Measurements from ENCODE around the gene SEPTIN7. TPM values are rescaled to one million over a fixed set of nuclear protein-coding genes. Genes with fewer than 3 reads are reported as not detected.
A peak's percentile ranks its signal among the peaks of the same experiment; 100 is the strongest.

Gene SEPTIN7
- total RNA-seq, 1 donor from 2014 or later = 154 TPM

DNA sequence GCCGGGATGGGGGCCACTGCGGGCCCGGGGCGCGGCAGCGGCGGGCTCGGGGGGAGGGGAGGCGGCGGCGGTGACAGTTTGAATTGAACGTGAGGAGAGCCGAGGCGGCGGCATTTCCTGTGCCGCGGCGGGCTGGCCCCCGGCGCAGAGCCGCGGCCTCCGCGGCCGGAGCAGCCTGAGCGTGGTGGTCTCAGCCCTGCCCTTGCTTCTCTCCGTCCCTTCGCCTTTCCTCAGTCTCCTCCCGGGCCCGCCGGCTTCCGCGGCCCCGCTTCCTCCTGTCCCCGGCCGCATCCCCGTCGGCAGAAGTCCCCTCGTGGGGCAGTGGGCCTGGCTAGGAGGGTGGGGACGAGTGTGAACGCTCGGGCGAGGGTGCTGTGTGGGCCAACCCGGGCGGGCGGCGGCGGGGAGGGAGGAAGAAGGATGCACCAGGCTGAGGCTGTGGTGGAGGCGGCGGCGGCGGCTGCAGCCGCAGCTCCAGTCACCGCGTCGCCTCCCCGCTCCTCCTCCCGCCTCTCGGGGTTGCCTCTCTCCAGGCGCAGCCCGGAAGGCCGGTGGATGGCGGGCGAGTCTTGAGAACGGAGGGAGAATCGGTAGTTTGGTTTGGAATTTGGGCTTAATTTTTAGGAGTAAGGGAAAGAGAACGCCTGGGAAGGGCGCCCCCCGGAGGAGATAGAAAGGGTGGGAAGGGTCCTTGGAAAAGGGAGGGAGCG lies 690 bp downstream of the SEPTIN7 start:
- TF ChIP-seq, protein P1, sequence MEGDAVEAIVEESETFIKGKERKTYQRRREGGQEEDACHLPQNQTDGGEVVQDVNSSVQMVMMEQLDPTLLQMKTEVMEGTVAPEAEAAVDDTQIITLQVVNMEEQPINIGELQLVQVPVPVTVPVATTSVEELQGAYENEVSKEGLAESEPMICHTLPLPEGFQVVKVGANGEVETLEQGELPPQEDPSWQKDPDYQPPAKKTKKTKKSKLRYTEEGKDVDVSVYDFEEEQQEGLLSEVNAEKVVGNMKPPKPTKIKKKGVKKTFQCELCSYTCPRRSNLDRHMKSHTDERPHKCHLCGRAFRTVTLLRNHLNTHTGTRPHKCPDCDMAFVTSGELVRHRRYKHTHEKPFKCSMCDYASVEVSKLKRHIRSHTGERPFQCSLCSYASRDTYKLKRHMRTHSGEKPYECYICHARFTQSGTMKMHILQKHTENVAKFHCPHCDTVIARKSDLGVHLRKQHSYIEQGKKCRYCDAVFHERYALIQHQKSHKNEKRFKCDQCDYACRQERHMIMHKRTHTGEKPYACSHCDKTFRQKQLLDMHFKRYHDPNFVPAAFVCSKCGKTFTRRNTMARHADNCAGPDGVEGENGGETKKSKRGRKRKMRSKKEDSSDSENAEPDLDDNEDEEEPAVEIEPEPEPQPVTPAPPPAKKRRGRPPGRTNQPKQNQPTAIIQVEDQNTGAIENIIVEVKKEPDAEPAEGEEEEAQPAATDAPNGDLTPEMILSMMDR (conservative IDR thresholded peaks at IDR 0.05; ENCODE audit: low read depth, low read length) = peak; percentile 71
- no peak for DNase-seq (ENCODE audit: low read depth)
- H3K4me3 ChIP-seq (ENCODE audit: low read depth, low read length) = peak overlapping the region; percentile 87

DNA sequence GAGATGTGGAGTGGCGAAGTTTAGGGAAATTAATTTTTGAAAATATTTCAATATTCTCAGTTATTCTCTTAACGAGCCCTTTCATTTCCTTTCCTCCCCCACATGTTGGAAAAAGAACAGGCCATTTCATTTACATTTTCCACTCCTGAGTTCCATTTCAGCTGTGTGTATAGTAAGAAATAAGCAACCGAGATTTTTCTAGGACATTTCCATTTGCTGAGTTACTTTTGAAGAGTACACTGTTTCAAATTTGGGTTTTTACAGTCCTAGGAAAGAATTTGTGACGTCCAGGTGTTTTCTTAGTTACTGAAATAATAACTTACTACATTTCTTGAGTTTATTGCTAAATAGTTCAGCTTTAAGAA lies 1.2 kb downstream of the SEPTIN7 start:
- TF ChIP-seq, protein P1 (conservative IDR thresholded peaks at IDR 0.05; ENCODE audit: low read depth, low read length) = no peak
- DNase-seq (ENCODE audit: low read depth) = no peak
- H3K4me3 ChIP-seq (ENCODE audit: low read depth, low read length) = peak overlapping the region; percentile 87

DNA sequence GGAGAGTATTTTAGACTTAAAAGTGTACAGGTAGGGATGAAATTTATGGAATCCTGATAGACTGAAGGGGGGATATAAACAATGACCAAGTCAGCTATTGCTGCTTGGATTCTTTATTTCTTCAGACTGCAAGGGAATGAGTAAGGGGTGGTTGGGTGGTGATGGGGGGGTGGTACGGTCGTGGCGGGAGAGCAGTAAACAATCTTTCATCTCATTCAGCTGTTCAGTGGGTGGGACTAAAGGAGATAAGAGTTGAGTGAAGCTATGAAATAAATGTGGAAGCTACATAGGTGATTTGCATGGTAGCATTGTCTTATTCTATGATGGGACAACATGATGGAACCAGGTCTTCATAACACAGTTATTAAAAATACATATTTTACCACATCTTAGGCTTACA lies 1.8 kb downstream of the SEPTIN7 start:
- TF ChIP-seq, protein P1 (conservative IDR thresholded peaks at IDR 0.05; ENCODE audit: low read depth, low read length) = no peak
- H3K4me3 ChIP-seq (ENCODE audit: low read depth, low read length) = peak overlapping the region; percentile 87
- no peak for DNase-seq (ENCODE audit: low read depth)

DNA sequence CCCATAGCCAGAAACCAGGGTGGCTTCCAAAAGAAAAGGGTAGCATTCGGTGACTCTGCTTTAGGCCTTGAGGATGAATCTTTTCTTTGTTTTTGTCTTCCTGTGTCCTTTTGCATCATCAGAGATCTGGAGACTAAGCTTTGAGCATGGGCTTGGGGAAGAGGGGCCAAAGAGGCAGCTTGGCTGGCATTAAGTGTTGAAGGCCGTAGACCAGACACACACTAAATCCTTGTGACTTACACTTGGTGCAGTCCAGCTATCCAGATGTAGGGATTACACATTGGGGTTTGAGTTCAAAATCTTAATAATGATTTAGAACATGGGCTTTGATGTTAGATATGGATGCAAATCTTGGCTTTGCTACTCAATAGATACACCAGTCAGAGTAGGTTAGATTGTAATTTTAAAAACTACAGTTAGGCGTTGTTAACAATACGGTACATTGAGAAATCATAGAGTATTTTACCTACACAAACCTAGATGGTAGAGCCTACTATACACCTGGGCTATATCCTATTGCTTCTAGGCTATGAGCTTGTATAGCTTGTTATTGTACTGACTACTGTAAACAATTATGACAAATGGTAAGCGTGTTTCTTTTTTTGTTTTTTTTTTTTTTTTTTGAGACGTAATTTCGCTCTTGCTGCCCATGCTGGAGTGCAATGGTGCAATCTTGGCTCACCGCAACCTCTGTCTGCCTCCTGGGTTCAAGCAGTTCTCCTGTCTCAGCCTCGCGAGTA lies 3.5 kb downstream of the SEPTIN7 start:
- H3K4me3 ChIP-seq (ENCODE audit: low read depth, low read length) = no peak overlapping the region
- TF ChIP-seq, protein P1 (conservative IDR thresholded peaks at IDR 0.05; ENCODE audit: low read depth, low read length) = no peak
- DNase-seq (ENCODE audit: low read depth) = no peak

DNA sequence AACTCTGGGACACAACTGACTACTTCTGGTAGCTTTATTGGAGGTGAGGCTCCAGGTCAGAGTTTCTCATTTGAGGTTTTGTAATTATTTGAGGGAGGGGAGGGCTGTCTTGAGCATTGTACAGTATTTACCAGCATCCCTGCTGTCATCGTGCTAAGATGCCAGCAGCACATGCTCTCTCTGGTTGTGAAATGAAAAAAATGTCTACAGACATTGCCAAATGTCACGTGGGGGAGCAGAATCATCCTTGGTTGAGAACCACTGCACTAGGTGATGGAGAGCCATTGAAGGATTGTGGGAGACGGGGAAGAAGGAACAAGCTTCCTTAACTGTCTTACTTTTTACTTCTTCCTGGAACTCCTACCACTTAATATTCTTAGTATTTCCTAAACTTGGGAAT lies 5.0 kb downstream of the SEPTIN7 start:
- DNase-seq (ENCODE audit: low read depth) = no peak
- TF ChIP-seq, protein P1 (conservative IDR thresholded peaks at IDR 0.05; ENCODE audit: low read depth, low read length) = no peak
- no peak overlapping the region for H3K4me3 ChIP-seq (ENCODE audit: low read depth, low read length)

DNA sequence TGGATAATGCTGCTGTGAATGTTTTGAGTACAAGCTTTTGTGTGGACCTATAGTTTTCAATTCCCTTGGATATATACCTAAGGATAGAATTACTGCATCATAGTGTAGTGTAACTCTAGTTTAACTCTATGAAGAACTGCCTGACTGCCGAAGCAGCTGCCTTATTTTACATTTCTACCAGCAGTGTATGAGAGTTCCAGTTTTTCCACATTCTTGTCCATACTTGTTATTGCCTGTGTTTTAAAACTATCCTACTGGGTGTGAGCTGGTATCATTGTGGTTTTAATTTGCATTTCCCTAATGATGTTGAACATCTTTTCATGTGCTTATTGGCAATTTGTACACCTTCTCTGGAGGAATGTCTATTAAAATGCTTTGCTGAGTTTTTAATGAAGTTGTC lies 15.7 kb downstream of the SEPTIN7 start:
- H3K4me3 ChIP-seq (ENCODE audit: low read depth, low read length) = no peak overlapping the region
- no peak for DNase-seq (ENCODE audit: low read depth)
- TF ChIP-seq, protein P1 (conservative IDR thresholded peaks at IDR 0.05; ENCODE audit: low read depth, low read length) = no peak
